ENCODE measurements around the gene ELFN2.

Gene ELFN2

DNA sequence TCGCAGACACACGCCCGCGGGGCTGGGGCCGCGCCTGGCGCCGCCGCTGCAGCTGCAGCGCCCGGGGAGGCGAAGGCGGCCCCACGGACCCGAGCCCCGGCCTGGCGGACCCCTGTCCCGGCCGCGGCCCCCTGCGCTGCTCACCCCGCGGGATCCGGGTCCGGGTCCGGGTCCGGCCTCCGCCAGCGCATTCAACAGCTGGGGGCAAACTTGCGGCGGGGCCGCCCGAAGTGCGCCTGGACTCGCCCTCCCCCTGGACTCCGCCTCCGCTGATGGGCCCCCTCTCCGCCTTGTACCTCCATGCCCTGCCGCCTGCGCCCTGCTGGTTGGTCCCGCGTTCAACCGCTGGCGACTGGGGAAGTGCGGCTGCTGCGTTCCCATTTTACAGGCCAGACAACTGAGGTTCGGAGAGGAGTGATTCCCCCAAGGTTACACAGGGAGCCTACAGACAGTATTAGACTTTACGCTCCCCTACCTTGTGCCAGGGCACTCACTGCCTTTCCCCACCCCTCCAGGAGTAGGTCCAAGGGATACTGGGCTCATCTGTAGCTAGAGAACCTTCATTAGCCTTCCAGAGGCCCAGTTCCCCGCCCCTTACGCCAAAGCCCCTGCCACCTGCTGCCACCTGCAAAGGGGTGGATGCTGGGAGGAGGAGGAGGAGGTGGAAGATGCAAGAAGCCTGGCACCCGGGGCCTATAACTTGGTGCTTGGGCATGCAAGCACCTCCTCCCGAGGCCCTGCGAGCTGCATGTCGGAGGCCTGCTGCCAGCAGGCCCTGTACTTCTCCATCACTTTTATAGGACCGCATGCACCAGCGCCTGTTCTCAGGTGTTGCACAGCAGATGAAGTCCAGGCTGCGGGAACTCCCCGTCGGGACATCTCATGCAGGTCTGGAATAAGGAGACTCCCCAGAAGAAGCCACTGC, 694 bp upstream of the ELFN2 start:
- DNase-seq: no peak

- no peak for DNase-seq
Observed at GRCh38 chr22:37426706-37427134, 559 bp downstream of the ELFN2 start.

GRCh38 chr22:37425800-37426705, 1.2 kb downstream of the ELFN2 start:
- DNase-seq: peak; percentile 15

DNA sequence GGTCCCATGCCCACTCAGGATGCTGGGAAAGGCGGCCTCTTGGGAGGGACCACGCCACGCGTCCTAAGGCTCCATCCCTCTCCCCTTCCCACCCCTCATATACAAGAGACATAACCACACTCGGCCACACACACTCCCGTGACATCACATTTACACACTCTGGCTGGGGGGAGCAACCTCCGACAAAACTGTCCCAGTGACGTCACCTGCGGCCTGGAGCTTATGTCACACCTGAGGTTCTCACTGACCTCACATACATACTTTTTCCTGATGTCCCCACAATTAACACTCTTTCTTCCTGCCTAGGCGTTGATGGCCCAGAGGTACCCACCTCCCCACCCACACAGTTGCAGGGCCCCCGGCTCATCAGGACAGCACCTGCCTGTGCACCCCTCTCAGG, 1.9 kb downstream of the ELFN2 start:
- DNase-seq: no peak

- no peak for DNase-seq
Observed at GRCh38 chr22:37423283-37423682, 4.0 kb downstream of the ELFN2 start.

GRCh38 chr22:37421468-37421877, 5.8 kb downstream of the ELFN2 start:
- DNase-seq: no peak

GRCh38 chr22:37420686-37421467, 6.4 kb downstream of the ELFN2 start:
- DNase-seq: no peak

GRCh38 chr22:37419969-37420685, 7.2 kb downstream of the ELFN2 start:
- DNase-seq: no peak

GRCh38 chr22:37419370-37419968, 7.8 kb downstream of the ELFN2 start:
- no peak for DNase-seq

DNA sequence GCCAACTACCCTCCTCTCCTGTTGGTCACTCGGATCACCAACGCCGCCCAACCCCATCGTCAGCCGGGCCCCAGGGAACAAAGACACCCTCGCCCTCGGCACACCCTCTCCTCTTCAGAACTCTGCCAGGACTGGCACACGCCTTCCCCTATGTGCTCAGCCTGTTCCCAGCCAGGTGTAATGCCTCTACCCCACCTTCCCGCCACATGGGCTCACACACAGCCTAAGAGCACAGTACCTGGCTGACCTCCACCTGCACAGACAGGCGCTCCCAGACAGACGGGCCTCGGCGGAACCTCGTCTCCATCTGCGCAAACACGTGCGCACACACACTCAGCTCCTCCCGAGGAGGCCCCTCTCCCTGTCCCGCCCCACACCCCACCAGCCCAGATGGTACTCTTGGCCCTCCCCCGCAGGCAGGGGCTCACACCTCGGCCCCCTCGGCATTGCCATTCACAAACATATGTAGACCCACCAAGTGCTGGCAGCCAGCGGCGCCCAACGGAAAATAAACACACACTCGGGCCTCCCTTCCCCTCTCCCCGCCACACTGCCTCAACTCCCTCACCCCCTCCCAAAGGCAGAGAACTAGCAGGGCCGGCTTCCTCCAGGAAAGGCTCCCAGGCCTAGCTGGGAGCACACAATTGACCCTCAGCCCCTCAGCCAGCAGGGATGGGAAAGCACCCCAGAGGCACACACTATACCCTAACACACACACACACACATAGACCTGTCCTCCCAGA, 8.5 kb downstream of the ELFN2 start:
- DNase-seq: no peak

- DNase-seq: no peak
Observed at GRCh38 chr22:37417677-37418348, 9.5 kb downstream of the ELFN2 start.

DNA sequence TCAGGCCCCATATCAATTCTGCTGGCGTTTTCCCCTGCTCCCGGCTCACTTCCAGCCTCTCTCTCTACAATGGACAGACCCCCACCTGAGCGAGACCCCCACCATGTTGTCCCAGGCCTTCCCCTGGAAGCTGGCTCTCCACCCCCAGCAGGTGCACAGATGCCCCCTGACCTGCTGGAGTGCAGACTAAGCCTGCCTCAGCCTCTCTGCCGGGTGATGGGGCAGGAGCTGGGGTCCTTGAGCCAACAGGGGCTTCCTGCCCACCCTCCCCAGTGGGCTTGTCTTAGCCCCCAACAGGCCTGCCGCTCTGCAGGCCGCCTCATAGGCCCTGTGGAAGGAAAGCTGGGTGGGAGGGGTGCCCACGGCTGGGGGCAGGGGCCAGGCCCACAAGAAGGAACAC, 10.0 kb downstream of the ELFN2 start:
- DNase-seq: no peak

GRCh38 chr22:37416827-37417226, 10.5 kb downstream of the ELFN2 start:
- DNase-seq: no peak

DNA sequence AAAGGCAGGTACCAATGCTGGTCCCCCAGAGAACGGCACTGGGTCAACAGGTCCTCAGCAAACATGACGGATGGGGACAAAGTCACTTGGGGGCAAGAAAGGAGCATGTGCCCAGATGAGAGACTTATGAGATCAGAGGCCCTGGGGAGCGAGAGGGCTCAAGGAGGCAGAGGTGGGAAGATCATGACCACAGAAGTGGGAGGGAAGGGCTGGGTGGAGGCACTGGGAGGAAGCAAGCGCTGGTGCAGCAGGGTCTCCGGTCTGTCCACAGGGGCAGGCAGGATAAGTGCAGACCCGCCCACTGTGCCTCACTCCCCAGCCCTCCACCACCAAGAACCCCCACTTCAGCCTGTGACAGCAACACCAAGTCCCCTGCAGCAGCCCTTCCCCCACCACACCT, 10.9 kb downstream of the ELFN2 start:
- no peak for DNase-seq

DNA sequence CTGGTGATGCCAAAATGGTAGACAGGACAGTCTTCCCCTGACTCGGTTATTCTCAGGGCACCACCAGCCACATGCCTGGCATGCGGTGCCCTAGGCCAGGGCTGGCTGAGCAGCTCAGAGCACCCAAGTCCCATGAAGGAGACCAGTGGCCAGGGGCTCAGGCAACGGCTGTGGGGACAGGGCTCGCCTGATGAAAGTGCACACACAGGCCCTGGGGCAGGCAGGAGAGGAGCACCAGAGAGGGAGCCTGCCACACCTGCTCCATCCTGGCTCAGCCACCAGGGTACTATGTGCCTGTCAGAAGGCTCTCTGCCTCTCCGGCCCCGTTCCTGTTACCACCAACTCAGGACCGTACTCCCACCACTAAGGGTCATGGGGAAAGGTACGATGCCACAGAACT, 12.1 kb downstream of the ELFN2 start:
- no peak for DNase-seq

- DNase-seq: no peak
Observed at GRCh38 chr22:37414288-37414687, 13.0 kb downstream of the ELFN2 start.

DNA sequence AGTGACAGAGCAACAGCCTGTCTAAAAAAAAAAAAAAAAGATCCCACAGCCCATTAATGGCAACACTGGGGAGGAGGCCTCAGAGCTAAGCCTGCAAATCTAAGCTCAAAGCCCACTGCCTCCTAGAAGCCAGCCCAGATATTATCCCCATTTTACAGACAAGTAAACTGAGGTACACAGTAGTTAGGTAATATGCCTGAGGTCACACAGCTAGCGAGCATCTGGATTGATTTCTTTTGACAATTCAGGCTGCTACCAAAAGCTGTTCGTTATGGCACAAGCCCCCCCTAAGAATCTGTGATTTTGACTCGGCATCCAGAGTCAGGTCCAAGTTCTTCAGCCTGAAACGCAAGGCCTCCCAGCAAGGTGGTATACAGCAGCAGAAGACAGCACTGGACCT, 13.7 kb downstream of the ELFN2 start:
- DNase-seq: no peak

- no peak for DNase-seq
Observed at GRCh38 chr22:37412495-37413250, 14.6 kb downstream of the ELFN2 start.

DNA sequence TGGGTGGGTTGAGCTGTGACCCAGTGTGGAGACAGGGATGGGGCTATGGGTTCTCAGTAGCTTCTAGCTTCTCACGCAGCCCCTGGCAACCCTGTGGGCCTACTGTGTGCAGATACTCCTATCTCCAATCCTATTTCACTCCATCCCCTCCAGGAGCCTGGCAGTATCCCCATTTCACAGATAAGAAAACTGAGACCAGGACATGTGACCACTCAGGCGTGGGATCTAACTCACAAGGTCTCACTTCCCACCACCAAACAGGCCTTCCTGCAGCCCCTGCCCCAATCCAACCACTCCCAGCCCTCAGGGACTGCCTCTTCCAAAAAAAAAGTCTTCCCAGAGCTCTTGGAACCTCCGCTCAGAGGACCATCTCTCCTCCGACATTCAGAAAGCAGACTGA, 15.6 kb downstream of the ELFN2 start:
- DNase-seq: no peak

Data from fibroblast of skin of scalp (primary cell).